Measurements from ENCODE around the gene LRMDA.

Gene LRMDA

GRCh38 chr10:76278811-76279460 lies 847.5 kb downstream of the LRMDA start:
- no peak for DNase-seq (ENCODE audit: low read depth)

- no peak for DNase-seq (ENCODE audit: low read depth)
Observed at GRCh38 chr10:76281659-76282058, 850.2 kb downstream of the LRMDA start.

- DNase-seq (ENCODE audit: low read depth), result no peak
Observed at GRCh38 chr10:76282061-76283025, 850.9 kb downstream of the LRMDA start.

GRCh38 chr10:76284351-76284750 lies 852.9 kb downstream of the LRMDA start:
- DNase-seq (ENCODE audit: low read depth), result no peak

GRCh38 chr10:76285012-76285411 lies 853.6 kb downstream of the LRMDA start:
- DNase-seq (ENCODE audit: low read depth), result no peak

GRCh38 chr10:76285515-76285914 lies 854.1 kb downstream of the LRMDA start:
- DNase-seq (ENCODE audit: low read depth), result no peak

GRCh38 chr10:76286536-76286935 lies 855.1 kb downstream of the LRMDA start:
- no peak for DNase-seq (ENCODE audit: low read depth)

- no peak for DNase-seq (ENCODE audit: low read depth)
Observed at GRCh38 chr10:76287856-76288255, 856.4 kb downstream of the LRMDA start.

GRCh38 chr10:76291175-76291574 lies 859.8 kb downstream of the LRMDA start:
- DNase-seq (ENCODE audit: low read depth), result no peak

GRCh38 chr10:76291885-76292284 lies 860.5 kb downstream of the LRMDA start:
- DNase-seq (ENCODE audit: low read depth), result no peak

- DNase-seq (ENCODE audit: low read depth), result no peak
Observed at GRCh38 chr10:76296957-76297356, 865.5 kb downstream of the LRMDA start.

- no peak for DNase-seq (ENCODE audit: low read depth)
Observed at GRCh38 chr10:76297358-76297757, 865.9 kb downstream of the LRMDA start.

GRCh38 chr10:76297780-76298281 lies 866.4 kb downstream of the LRMDA start:
- DNase-seq (ENCODE audit: low read depth), result no peak

- DNase-seq (ENCODE audit: low read depth), result no peak
Observed at GRCh38 chr10:76298329-76298728, 866.9 kb downstream of the LRMDA start.

GRCh38 chr10:76299501-76299900 lies 868.1 kb downstream of the LRMDA start:
- no peak for DNase-seq (ENCODE audit: low read depth)

GRCh38 chr10:76301211-76301610 lies 869.8 kb downstream of the LRMDA start:
- DNase-seq (ENCODE audit: low read depth), result no peak

GRCh38 chr10:76301950-76302349 lies 870.5 kb downstream of the LRMDA start:
- no peak for DNase-seq (ENCODE audit: low read depth)

GRCh38 chr10:76302481-76302880 lies 871.1 kb downstream of the LRMDA start:
- DNase-seq (ENCODE audit: low read depth), result no peak

GRCh38 chr10:76302961-76303630 lies 871.7 kb downstream of the LRMDA start:
- no peak for DNase-seq (ENCODE audit: low read depth)

GRCh38 chr10:76303682-76304316 lies 872.4 kb downstream of the LRMDA start:
- DNase-seq (ENCODE audit: low read depth), result no peak

GRCh38 chr10:76305930-76306615 lies 874.6 kb downstream of the LRMDA start:
- no peak for DNase-seq (ENCODE audit: low read depth)
